ENCODE measurements around the gene PDK3.

Gene PDK3

DNA sequence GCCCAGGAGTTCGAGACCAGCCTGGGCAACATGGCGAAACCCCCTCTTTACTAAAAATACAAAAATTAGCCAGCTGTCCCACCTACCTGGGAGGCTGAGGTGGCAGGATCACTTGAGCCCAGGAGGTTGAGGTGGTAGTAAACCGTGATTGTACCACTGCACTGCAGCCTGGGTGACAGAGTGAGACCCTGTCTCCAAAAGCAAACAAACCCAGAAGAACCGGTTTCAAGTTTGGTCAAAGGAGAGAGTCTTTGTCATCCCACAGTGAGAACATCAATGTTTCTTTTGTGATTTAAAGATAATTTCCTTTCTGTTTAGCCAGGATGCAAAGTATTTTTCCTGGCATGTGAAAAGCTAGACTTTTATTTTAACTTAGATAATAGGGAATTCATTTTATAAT is 26.7 kb downstream of the PDK3 start:
- peaks cover 8% of the 10 kb centered on the region for H3K36me3 Mint-ChIP-seq (ENCODE audit: low read depth)
- TF ChIP-seq, protein P1, sequence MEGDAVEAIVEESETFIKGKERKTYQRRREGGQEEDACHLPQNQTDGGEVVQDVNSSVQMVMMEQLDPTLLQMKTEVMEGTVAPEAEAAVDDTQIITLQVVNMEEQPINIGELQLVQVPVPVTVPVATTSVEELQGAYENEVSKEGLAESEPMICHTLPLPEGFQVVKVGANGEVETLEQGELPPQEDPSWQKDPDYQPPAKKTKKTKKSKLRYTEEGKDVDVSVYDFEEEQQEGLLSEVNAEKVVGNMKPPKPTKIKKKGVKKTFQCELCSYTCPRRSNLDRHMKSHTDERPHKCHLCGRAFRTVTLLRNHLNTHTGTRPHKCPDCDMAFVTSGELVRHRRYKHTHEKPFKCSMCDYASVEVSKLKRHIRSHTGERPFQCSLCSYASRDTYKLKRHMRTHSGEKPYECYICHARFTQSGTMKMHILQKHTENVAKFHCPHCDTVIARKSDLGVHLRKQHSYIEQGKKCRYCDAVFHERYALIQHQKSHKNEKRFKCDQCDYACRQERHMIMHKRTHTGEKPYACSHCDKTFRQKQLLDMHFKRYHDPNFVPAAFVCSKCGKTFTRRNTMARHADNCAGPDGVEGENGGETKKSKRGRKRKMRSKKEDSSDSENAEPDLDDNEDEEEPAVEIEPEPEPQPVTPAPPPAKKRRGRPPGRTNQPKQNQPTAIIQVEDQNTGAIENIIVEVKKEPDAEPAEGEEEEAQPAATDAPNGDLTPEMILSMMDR (IDR thresholded peaks at IDR 0.05; ENCODE audit: unreplicated experiment in 3 of 3) = no peak
- peaks cover 20% of the 10 kb centered on the region for H3K4me1 Mint-ChIP-seq
- no peak overlapping the region for H3K27ac Mint-ChIP-seq
- H3K4me3 Mint-ChIP-seq = no peak overlapping the region
- no peaks in the 10 kb centered on the region for H3K27me3 Mint-ChIP-seq (ENCODE audit: low read depth)
- no peaks in the 10 kb centered on the region for H3K9me3 Mint-ChIP-seq

DNA sequence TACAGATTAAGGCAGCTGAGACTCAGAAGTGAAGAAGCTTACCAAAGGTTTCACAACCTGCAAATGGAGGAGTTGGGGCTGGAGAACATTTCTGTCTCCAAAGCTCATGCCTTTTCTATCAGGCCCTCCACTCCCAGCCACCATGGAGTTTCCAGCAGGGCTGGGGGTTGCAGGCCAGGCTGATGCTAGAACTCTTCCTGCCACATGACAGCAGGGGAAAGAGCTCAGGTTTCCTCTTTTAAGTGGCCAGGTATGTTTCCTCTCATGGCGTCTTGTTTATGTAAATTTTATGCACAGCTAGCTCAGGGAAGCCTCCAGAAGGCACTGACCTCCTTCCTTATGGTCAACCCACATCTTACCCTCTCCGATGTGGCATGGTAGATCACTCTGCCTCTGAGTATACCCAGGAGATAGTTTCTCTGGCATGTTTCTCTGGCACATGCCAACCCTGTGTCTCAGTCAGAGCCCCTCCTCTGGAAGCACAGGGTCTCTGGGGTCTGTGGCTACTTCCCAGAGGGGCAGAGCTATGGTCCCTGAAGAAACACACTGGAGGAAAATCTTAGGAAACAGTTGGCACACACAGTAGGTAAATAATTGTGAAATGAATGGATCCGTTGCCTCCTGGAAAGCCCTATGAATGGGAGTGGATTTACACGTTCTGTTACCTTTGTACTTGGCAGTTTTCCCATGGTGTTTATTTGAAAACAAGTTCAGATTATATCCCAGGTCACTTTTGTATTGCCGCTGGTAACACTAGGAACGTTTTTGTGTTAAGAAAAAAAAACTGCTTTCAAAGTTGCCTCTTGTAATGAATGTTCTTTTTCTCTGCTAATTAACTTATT is 28.9 kb downstream of the PDK3 start:
- Mint-ChIP-seq H3K4me3 (peak overlapping the region in 2 of 3 experiments; percentile 36 to 55), H3K9me3 (no peaks in the 10 kb centered on the region), H3K27ac (peak overlapping the region; percentile 81 to 95 (median 92)), H3K27me3 (ENCODE audit: low read depth) (no peaks in the 10 kb centered on the region), H3K36me3 (ENCODE audit: low read depth) (peaks cover 5% of the 10 kb centered on the region), H3K4me1 (peaks cover 28% of the 10 kb centered on the region)
- TF ChIP-seq, protein P1 (IDR thresholded peaks at IDR 0.05; ENCODE audit: unreplicated experiment in 3 of 3) = no peak

DNA sequence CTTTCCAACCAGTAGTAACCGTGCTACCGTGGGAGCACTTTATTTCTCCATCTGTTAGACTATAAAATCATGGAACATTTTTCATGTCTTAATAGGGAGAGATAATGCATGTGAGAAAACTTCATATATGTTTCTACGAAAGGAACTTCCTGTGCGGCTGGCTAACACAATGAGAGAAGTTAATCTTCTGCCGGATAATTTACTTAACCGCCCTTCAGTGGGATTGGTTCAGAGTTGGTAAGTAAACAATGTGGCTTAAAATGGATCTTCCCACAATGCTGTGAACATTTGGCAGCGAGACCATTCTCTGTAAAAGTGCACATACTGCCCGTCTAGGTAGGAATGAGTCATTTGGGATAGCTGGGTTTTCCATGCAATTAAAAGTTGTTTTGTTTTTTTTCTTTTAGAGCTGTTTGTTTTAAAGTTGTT is 29.6 kb downstream of the PDK3 start:
- Mint-ChIP-seq H3K4me3 (peak overlapping the region; percentile 16 to 55 (median 36)), H3K27me3 (ENCODE audit: low read depth) (no peaks in the 10 kb centered on the region), H3K27ac (peak overlapping the region; percentile 81 to 95 (median 92)), H3K4me1 (peaks cover 28% of the 10 kb centered on the region), H3K36me3 (ENCODE audit: low read depth) (peaks cover 5% of the 10 kb centered on the region), H3K9me3 (no peaks in the 10 kb centered on the region)
- TF ChIP-seq, protein P1 (IDR thresholded peaks at IDR 0.05; ENCODE audit: unreplicated experiment in 3 of 3) = no peak

DNA sequence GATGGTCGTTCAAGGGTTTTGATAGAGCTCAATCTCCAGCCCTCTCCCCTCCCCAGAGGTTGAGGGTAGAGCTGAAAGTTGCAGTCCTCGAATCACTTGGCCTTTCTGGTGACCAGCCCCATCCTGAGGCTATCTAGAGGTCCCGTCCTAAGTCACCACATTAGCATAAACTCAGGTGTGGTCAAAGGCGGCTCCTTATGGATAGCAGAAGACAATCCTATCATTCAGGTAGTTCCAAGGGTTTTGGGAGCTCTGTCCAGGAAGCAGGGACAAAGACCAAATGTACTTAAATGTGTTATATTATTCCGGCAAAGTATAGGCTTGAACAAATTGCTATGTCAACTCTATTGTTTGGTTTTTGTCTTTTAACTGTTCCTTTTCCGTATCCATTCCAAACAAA is 30.6 kb downstream of the PDK3 start:
- peak overlapping the region in 2 of 3 experiments; percentile 74 to 92 for H3K27ac Mint-ChIP-seq
- H3K36me3 Mint-ChIP-seq (ENCODE audit: low read depth) = peaks cover 4% of the 10 kb centered on the region
- TF ChIP-seq, protein P1 (IDR thresholded peaks at IDR 0.05; ENCODE audit: unreplicated experiment in 3 of 3) = no peak
- H3K4me1 Mint-ChIP-seq = peaks cover 28% of the 10 kb centered on the region
- no peaks in the 10 kb centered on the region for H3K27me3 Mint-ChIP-seq (ENCODE audit: low read depth)
- H3K9me3 Mint-ChIP-seq = no peaks in the 10 kb centered on the region
- H3K4me3 Mint-ChIP-seq = no peak overlapping the region

DNA sequence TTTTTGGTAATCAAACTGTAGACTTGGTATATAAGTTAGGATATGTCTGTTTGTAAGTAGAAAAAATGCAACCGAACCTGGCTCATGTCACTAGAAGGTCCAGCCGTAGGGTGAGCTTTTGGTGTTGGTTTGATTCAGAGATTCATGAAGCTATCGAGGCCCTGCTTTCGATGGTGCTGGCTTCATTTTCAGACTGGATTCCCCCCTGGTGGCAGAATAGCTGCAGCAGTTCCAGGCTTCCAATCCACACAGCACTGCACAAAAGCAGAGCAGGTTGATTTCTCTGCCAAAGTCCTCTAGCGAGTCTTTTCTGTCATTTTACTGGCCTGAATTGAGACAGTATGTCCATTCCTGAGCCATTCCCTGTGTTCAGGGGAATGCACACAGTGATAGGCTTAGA is 33.1 kb downstream of the PDK3 start:
- peak overlapping the region; percentile 45 to 84 (median 60) for H3K27ac Mint-ChIP-seq
- no peaks in the 10 kb centered on the region for H3K9me3 Mint-ChIP-seq
- H3K4me3 Mint-ChIP-seq = no peak overlapping the region
- peaks cover 26% of the 10 kb centered on the region for H3K4me1 Mint-ChIP-seq
- no peaks in the 10 kb centered on the region for H3K27me3 Mint-ChIP-seq (ENCODE audit: low read depth)
- TF ChIP-seq, protein P1 (IDR thresholded peaks at IDR 0.05; ENCODE audit: unreplicated experiment in 3 of 3) = peak; percentile 44 to 52 (median 45)
- H3K36me3 Mint-ChIP-seq (ENCODE audit: low read depth) = peaks cover 16% of the 10 kb centered on the region

DNA sequence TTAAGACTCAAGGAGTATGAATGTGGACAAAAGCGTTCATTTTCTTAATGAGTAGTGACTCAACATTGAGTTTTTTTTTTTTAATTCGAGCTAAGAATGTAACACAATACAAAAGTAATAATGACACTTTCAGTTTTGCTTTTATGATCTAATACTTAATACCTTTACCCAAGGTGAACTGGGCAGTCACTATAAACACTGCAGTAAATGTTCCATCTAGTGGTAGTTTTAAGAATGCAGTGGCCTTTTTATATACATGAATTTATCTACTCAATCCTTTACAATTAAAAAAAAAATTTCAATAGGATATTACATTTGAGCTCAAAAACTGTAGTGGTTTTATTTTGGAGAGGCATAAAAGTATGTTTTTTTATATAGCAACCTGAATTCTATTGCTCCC is 33.9 kb downstream of the PDK3 start:
- Mint-ChIP-seq H3K27me3 (ENCODE audit: low read depth) (no peaks in the 10 kb centered on the region), H3K4me1 (peaks cover 22% of the 10 kb centered on the region), H3K27ac (peak overlapping the region in 2 of 3 experiments; percentile 20 to 60), H3K9me3 (no peaks in the 10 kb centered on the region), H3K4me3 (no peak overlapping the region), H3K36me3 (ENCODE audit: low read depth) (peaks cover 16% of the 10 kb centered on the region)
- TF ChIP-seq, protein P1 (IDR thresholded peaks at IDR 0.05; ENCODE audit: unreplicated experiment in 3 of 3) = peak; percentile 65 to 78 (median 75)

All from nephron (organoid).